C4-2B (cell line): ENCODE results near the gene FAM120B.

Experiments used
- CTCF ChIP-seq: fragments of 450-650 bp; conservative IDR thresholded peaks from 2 replicates; pipeline ENCODE4 v1.5.1; 2017; ENCODE audit warnings: mild to moderate bottlenecking
- ZFX ChIP-seq: fragments of 450-650 bp; IDR thresholded peaks from 2 replicates; pipeline ENCODE4 v1.6.1; 2017

GRCh38 chr6:170266061-170266825 lies 40.3 kb upstream of the FAM120B start:
- no peak for TF ChIP-seq CTCF
- TF ChIP-seq ZFX = no peak
